Activated CD8-positive, alpha-beta memory T cell treated with anti-CD3 and anti-CD28 coated beads, Interleukin-2, amount 50 U/mL, for 1 hour (primary cell): Measurements from ENCODE around the gene RHBDD3.

Experiments
- DNase-seq: peaks from one replicate; pipeline ENCODE4 v3.0.0-alpha.2; 2020; ENCODE audit errors: extremely low read depth

Gene RHBDD3

DNA sequence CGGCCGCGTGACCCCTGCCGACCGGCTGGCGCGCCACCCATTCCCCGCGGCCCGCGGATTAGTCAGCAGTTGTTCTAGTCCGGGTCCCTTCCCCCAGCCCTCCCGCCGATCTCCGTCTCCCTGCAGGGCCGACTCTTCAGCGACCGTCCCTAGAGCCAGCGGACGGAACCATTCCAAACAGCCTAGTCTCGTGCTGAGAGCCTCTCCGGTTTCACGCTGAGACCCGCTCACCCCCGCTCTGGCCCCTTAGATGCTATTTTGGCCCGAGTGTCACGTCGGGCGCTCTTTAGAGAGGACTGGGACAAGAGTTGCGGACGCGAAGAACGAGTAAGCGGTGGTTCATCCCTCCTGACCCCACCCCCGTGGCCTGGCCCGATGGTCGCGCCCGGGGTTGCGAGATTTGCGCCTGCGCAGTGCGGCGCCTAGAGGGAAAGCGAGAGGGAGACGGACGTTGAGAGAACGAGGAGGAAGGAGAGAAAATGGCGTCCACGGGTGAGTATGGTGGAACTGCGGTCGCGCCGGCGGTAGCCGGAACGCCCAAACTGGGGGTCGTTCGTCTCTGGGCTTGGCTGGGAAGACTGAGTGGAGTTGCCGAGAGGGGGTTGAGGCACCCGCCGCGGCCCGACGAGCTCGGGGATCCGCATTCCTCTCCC lies at the start of gene RHBDD3, which contains the start of gene EWSR1:
Gene RHBDD3, minus strand, starts transcription at position 124 of the 653 bp plus-strand sequence. CDS start 2,355 bp downstream, outside the sequence.
Gene EWSR1, plus strand, starts transcription at position 411 of the 653 bp plus-strand sequence. Its CDS starts 69 bp downstream, at position 480.
- DNase-seq: peak; percentile 89

DNA sequence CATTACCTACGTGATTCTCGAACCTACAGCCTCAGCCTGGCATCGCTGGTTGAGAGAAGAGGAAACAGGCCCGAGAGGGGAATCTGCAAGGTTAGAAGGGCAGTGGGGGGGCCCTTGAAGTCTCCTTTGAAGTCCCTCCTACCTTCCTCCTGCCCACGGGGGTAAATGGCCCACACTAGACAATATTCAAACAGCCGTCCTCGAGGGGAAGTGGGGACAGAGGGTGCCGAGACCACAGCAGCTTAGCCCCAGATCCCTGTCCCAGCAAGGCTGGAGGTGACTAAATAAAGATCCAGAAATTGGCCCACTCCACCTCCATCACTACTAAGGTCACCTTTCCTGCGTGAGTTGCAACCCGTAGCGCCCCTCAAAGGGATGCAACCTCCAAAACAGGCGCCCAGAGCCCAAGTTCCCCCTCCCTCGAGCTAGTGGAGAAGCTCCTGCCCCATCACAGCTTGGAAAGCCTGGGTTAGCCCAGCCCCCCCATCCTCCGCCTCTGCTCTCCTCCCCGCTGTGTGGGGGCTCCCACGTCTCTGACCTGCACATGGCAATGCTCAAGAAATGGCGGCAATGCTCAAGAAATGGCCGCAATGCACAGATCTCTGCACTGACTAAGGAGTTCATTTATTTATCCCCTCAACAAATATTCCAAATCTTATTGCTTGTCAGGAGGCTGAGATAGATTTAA lies 48.5 kb upstream of the RHBDD3 start:
- no peak for DNase-seq

DNA sequence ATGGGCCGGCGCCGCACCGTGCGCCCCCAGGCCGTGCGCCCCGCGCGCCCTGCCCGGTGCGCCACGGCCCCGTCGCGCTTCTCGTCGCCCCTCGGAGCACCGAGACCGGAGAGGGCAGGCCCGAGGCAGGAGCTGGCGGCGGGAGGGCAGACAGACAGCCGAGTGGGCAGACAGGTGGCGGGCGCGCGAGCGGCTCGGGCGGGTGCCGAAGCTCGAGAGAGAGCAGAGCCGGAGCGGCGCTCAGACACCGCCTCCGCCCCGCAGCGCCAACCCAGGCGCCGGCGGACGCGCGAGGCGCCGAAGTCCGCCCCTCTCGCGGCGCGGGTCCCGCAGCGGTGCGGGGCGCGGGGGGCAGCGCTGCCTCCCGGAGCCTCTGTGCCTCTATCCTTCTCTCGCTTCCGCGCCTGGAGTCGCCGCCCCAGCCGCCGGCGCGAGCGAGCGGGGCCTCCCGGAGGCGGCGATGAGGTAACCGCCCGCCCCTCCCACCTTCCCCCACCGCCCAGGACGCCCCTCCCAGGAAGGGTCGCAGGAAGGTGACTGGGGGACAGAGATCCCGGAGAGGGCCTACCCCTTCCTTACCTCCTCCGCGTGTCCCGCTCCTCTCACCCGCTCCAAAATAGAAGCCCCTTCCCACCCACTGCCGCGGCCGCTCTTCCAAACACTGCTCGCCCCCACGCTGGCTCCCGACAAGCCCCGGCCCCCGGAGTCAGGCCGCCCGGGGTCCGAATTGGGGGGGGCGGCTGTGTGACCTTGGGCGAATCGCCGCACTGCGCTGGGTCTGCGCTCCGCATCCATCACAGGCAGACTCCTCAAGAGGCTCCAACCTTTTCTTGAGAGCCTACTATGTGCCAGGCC lies 47.7 kb upstream of the RHBDD3 start, which contains the start of gene RASL10A:
Gene RASL10A, minus strand, starts transcription at position 412 of the 855 bp plus-strand sequence. CDS start 451 bp downstream, outside the sequence.
- no peak for DNase-seq

DNA sequence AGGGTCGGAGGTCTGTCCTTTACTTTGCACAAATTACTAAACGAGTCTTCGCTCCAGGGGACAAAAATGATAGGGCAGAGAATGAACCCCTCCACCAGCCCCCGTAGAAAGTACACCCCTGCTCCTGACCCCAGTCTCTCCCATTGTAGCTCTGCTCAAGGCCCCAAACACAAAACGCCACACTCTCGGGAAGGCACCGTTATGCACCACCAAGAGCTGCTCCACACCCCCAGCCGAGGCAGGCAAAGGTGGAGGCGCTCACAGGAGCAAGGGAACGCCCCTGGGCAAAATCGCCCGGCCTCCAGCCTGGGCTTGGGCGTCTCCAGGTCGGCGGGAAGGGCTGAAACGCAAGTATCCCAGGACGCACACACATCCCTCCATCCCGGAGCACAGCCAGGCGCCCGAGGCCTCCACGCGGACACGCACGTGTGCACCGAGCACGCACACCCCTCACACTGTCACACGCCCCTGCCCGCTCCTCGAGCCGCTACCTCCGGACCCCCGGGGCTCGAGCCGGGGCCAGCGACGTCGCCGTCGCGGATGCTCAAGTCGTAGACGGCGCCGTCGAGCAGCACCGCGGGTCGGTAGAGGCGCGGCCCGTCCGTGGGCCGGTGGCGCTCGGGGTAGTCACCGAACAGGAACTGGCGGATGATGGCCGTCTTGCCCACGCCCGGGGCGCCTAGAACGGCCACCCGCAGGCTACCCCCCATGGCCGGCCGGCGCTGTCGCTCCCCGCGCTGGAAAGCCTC lies 46.9 kb upstream of the RHBDD3 start:
- no peak for DNase-seq

DNA sequence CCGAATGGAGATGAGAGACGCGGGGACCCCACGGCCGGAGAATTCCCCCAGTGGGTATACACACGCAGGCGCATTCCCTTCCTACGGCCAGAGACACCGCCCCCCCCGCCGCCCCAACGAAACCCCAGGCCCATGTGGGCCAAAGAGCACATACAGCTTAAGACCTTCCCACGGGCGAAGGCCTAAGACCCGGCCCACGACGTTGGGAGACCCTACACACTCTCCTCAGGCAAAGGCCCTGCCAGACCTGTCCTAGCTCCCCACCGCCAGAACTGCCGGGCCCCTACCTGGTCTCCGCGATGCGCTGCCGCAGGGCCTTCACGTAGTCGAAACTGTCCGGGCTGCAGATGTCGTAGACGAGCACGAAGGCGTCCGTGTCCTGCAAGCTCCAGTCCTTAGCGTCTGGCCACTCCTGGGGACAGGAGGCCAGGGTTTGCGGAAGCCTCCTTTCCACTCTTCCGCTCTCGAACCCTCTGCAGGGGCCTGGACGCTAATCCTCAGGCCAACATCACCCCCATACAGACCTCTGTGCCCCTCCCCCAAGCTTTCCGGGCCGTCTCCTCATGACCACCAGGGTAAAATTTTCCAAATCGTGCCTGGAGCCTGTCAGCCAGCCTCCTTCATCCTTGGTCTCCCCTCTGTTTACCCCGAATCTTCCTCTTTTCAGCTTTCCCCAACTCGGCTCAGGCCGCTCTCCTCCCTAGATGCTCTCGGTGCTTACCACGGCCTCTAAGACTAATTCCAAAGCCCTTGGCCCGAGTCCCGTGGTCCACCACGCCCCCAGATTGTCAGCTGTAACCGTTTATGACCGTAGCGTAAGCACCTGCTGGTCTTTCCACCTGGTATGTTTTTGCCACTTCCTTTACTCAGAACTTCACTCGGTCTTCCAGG lies 46.0 kb upstream of the RHBDD3 start:
- no peak for DNase-seq

DNA sequence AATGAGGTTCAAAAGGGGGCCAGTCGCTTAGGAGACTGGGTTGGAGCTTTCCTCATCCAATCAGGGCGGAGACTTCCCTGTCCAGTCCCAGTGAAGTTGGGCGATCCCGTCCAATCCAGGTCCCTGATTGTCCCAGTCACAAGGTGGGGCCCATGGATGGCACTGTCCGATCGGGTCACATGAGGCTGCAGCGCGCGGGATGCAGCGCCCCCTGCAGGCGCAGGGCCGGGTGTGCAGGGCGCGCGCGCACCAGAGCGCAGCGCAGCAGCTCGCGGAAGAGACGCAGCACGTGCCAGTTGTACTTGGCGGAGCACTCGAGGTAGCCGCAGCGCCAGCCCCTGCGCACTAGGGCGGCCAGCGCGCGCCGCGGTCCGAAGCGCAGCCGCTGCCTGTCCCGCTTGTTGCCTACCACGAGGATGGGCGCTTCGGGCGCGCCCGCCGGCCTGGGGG lies 45.4 kb upstream of the RHBDD3 start:
- no peak for DNase-seq

DNA sequence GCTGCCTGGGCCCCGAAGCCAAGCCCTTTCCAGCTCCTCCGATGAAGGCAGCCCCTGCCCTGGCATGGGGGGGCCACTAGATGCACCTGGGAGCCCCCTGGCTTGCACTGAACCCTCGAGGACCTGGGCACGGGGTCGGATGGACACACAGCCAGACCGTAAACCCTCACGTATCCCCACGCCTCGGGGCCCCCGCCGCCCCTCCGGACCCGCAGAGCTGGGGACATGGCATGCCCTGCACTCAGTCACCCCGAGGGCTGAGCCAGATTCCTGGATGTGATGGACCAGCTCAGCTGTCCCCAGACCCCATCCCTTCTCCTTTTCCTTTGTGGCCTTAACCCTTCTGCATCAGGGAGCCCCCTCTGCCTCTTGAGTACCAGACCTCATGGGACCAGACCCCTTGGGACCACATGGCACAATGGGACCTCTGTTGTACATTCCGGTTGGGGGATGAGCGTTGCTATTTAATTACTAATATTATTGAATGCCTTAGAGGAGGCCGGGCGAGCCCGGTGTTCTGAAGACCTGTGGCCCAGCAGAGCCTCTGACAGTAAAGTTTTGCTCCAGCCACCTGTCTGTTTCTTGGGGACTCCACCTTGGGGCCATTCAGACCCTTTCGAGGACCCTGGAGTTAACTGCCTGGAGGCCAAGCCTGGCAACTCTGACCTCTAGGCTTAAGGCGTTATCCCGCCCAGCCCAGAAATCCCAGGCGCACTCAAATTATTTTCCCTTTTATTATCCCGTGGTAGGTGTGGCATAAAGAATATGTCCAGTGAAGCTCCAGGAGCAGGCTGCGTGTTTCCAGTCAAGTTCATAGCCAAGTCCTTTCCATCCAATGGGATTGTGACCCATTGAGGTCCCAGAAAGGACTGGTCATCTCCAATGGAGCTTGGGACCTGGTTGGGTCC lies 44.7 kb upstream of the RHBDD3 start:
- no peak for DNase-seq

DNA sequence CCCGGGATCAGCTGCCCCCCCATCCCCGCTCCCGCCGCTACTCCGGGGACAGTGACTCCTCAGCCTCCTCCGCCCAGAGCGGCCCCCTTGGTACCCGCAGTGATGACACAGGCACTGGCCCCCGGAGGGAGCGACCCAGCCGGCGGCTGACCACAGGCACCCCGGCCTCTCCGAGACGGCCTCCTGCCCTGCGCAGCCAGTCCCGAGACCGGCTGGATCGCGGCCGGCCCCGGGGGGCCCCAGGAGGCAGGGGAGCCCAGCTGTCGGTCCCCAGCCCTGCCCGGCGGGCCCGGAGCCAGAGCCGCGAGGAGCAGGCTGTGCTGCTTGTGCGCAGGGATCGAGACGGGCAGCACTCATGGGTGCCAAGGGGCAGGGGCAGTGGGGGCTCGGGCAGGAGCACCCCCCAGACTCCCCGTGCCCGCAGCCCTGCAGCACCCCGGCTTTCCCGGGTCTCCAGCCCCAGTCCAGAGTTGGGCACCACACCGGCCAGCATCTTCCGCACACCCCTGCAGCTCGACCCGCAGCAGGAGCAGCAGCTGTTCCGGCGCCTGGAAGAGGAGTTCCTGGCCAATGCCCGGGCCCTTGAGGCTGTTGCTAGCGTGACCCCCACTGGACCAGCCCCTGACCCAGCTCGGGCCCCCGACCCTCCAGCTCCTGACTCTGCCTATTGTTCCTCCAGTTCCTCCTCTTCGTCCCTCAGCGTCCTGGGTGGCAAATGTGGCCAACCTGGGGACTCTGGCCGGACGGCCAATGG lies 43.9 kb upstream of the RHBDD3 start:
- DNase-seq: no peak

DNA sequence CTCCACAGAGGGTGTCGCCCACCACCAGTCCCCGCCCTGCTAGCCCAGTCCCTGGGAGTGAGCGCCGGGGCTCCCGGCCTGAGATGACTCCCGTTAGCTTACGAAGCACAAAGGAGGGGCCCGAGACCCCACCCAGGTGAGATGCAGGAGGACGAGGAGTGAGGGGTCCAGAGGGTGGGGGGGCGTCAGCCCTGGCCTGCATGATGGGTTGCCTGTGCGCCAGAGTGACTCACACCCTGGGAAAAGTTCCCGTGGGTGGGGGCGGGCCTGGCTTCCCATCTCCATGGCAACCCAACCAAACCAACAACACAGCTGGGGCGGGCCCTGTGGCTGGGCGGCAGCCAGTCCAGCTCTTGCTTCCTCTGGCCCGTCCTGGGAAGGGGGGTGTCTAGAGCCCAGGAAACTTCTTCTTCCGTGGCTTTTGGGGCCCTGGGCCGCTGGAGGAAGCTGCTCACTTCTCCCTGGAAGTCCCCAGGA lies 43.1 kb upstream of the RHBDD3 start:
- DNase-seq: no peak

DNA sequence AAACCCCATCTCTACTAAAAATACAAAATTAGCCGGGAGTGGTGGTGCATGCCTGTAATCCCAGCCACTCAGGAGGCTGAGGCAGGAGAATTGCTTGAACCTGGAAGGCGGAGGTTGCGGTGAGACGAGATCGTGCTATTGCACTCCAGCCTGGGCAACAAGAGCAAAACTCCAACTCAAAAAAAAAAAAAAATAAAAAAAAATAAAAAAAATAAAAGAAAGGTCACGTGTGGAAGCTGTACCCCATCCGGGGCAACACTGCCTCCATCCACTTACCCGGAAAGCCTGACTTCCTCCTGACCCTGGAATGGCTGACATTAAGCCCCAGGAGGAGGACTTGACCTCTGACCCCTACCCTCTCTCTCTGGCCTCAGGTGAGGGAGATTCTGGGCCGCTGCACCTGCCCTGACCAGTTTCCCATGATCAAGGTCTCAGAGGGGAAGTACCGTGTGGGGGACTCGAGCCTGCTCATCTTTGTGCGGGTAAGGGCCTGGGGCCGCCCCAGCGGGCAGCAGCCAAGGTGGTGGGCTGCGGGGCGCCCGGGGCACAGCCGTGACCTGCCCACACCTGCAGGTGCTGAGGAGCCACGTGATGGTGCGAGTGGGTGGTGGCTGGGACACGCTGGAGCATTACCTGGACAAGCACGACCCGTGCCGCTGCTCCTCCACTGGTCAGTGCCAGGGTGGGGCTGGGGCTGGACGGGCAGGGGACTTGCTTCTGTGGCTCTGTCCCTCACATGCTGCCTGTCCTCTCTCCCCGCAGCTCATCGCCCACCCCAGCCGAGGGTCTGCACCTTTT lies 42.5 kb upstream of the RHBDD3 start:
- DNase-seq: no peak

DNA sequence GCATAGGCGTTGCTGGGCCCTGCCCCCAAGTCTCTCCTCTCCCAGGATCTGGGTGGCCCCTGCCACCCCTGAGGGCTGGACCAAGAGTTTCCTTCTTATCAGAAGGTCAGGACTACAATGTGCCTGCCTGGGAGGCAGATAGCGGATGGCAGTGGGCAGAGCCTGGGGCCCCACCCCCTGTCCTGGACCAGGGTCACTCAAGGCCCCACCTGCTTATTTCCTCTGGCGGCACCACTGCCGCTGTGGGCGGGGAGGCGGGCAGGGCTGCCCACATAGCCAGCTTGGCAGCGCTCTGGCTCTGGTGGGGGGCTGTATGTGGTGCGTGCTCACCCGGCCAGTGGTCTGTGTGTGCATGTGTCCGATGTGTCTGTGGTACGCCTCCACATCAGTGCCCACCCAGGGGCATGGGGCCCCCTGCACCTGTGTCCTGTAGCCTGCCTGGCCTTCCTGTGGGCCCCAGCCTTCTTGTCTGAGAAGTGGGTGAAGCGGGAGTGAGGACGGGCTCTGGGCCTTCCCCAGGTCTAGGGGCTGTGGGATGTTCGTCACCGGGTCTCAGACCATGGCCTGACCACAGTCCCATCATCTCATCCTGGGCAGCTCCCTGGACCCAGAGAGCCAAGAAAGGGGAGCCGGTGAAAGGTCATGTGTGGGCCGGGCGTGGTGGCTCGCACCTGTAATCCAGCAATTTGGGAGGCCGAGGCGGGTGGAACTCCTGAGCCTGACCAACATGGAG lies 41.7 kb upstream of the RHBDD3 start:
- DNase-seq: no peak

DNA sequence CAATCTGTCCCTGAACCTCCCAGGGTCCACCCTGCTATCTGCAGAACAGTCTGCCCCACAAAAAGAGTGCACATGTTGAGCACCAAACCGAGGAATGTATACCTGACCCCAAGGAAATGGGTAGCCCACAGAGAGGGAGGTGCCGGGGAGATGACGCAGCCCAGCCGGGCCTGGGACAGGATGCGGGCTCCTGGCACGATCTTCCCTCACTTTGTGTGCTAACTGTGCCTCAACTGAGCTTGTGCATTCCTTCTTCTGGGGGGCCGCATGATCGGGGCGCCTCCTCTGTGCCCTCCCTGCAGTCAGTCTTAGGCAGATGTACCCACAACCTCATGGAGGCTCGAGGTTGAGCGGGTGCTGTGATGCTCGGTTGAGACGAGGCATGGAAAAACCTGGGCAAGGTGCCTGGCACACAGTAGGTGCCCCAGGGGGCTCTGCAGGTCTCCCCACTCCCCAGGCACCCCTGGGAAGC lies 41.0 kb upstream of the RHBDD3 start:
- no peak for DNase-seq

DNA sequence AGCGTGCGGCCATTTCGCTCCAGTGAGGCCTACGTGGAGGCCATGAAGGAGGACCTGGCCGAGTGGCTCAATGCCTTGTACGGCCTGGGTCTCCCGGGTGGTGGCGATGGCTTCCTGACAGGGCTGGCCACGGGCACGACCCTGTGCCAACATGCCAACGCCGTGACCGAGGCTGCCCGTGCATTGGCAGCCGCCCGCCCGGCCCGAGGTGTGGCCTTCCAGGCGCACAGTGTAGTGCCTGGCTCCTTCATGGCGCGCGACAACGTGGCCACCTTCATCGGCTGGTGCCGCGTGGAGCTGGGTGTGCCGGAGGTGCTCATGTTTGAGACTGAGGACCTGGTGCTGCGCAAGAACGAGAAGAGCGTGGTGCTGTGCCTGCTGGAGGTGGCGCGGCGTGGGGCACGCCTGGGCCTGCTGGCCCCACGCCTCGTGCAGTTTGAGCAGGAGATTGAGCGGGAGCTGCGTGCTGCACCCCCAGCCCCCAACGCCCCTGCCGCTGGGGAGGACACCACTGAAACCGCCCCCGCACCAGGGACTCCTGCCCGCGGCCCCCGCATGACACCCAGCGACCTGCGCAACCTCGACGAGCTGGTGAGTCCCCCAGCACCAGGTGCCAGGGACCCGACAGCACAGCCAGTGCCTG lies 40.5 kb upstream of the RHBDD3 start:
- DNase-seq: no peak

DNA sequence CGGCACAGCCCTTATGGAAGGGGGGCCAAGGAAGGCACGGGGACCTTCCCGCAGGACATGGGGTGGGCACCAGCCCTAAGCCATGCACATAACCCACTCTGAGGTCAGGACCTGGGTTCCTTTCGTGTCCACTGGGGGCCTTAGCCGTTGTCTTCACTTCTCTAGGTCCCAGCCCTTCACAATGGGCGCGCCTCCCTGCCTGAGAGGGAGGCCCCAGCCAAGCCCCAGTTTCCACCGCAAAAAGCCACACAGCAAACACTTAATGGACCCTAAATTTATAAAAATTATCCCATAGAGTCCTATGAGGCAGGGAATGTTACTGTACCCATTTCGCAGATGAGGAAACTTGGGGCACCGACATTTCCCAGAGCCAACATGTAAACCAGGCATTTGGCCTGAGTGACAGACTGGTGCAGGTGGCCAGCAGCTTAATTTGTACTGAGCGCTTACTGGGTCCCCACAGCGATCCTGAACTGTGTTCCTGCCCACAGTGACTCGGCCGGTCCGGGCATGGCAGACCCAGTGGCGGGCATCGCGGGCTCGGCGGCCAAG lies 39.9 kb upstream of the RHBDD3 start:
- DNase-seq: no peak

DNA sequence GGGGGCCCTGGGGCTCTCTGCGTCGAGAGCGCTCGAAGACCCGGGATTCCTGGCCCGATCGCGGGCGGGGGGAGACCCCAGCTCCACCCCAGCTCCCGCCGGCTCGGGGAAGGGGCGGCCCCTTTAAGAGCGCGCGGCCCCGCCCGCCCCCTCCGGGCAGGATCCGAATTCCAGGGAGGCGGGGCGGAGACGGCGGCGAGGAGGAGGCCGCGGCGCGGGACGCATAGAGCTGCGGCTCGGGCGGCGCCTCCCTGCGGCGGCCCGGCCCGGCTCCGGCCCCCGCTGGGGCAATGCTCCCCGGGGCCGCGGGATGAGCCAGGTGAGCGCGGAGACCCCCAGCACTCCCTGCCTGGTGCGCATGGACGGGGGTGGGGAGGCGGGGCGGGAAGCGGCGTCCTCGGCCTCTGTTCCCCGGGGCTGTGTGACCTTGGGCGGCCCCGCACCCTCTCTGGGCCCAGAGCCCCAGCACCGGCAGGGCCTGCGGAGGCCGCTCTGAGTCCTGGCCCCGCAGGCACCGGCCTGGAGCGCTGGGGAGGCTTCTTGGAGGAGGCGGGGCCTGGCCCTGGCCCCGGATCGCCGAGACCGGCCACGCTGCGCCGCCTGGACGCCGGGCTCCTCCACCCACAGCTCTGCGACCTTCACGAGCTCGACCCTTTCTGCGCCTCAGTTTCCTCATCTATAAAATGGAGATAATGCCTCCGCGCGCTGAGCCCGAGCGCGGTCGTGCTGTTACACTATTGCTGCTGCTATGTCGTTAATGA lies 39.2 kb upstream of the RHBDD3 start:
- no peak for DNase-seq
